Transverse colon (tissue), 4 donors: ENCODE data around the gene PLSCR1. TPM values are rescaled to one million over a fixed set of nuclear protein-coding genes. Genes with fewer than 3 reads are reported as not detected.
A peak's percentile ranks its signal among the peaks of the same experiment; 100 is the strongest.

ENCODE experiments used
- DNase-seq: peaks from one replicate; pipeline ENCODE4 v3.0.0-alpha.2; 2019
- H3K27ac ChIP-seq, 4 donors: fragments of 200-600 bp; sonication (generic); 2 replicates each; pipeline ENCODE4 v1.5.1; 2016 to 2018; ENCODE audit warnings: inconsistent platforms in 4 of 4
- H3K27me3 ChIP-seq: fragments of 200-600 bp; sonication (generic); 2 replicates; pipeline ENCODE4 v1.5.1; 2017; ENCODE audit warnings: inconsistent platforms
- H3K36me3 ChIP-seq, 4 donors: fragments of 200-600 bp; sonication (generic); 2 replicates each; pipeline ENCODE4 v1.5.1; 2017 to 2019; ENCODE audit warnings: inconsistent platforms in 4 of 4
- H3K4me1 ChIP-seq, 4 donors: fragments of 200-600 bp; sonication (generic); 2 replicates each; pipeline ENCODE4 v1.5.1; 2017 to 2020; ENCODE audit warnings: inconsistent platforms in 4 of 4
- H3K4me3 ChIP-seq, 4 donors: fragments of 200-600 bp; sonication (generic); 1 replicate in 1 of 4; 2 replicates in 3 of 4; pipeline versions ENCODE4 v1.5.1 to v1.6.1; 2017 to 2019; ENCODE audit warnings: inconsistent platforms in 4 of 4
- H3K9me3 ChIP-seq, 2 donors: fragments of 200-600 bp; sonication (generic); 2 replicates each; pipeline ENCODE4 v1.5.1; 2017 to 2019; ENCODE audit warnings: inconsistent platforms in 2 of 2
- EP300 ChIP-seq: sonication (generic); formaldehyde crosslinking; IDR thresholded peaks from one replicate; pipeline ENCODE4 v1.6.1; 2017; ENCODE audit warnings: antibody characterized with exemption, low read depth
- POLR2A ChIP-seq: fragments of 450-650 bp; IDR thresholded peaks from one replicate; pipeline ENCODE4 v1.6.1; 2016; ENCODE audit warnings: antibody characterized with exemption, mild to moderate bottlenecking, moderate library complexity
- POLR2AphosphoS5 ChIP-seq, 3 donors: sonication (generic); formaldehyde crosslinking; IDR thresholded peaks; one replicate each; pipeline ENCODE4 v1.6.1; 2016; ENCODE audit warnings: antibody characterized with exemption in 3 of 3
- WGBS, 2 donors: methylation state at CpG; one replicate each; pipeline ENCODE4 v1.1.5; 2018; ENCODE audit warnings: low coverage in 1 of 2; 5-methylcytosine and 5-hydroxymethylcytosine counted together
- in situ Hi-C, 4 donors: fragments of 200-750 bp; cut with MboI; loops; one replicate each; pipeline versions ENCODE4 v1.15.0 to v1.15.1; 2017; ENCODE audit warnings: low sequenced_read_pairs in 3 of 4, low pct_ligation_motif_present in 1 of 4, low pct_unique_long_range_greater_than_20kb in 1 of 4
- intact Hi-C: fragments of 100-400 bp; cut with DNase I; formaldehyde crosslinking; loops from one replicate; pipeline ENCODE4 v1.15.1; 2023; ENCODE audit warnings: low total_unique reads
- total RNA-seq, 4 donors: library from RNA; depleted of rRNA; stranded (reverse); fragments of >200 nt; gene quantifications; one replicate each; pipeline ENCODE4 v1.1.0, GENCODE V29; 2016
- TF ChIP-seq, protein P1 (sequence below), 5 experiments: fragments of 200-600 bp in 3 of 5; fragments of 450-650 bp in 2 of 5; sonication (generic) in 3 of 5; IDR thresholded peaks; 1 replicate in 2 of 5; 2 replicates in 3 of 5; pipeline ENCODE4 v1.5.1; 2016 to 2017; ENCODE audit warnings: antibody characterized with exemption in 5 of 5, inconsistent platforms in 3 of 5, mild to moderate bottlenecking in 2 of 5, moderate library complexity in 1 of 5

PLSCR1 gene
- total RNA-seq, 4 donors from 2014 or later: 101 to 333 (median 214) TPM

DNA sequence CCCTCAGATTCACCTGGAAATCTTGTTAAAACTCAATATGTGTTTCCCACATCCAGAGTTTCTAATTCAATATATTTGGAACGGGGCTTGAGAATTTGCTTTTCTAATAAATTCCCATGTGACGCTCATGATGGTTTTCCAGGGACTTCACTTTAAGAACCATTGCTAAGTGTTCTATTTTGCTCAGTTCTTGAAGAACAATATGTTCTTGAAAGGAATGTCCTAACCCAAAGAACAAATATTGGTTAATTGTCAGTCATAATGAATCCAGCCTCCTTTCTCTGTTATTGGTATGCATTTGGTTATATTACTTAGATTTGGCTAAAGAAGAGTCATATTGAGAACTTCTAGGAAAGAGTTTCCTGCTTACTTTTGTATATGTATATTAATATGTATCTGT lies 70.7 kb downstream of the PLSCR1 start:
- no peak for TF ChIP-seq POLR2AphosphoS5 (IDR thresholded peaks at IDR 0.05)
- no peak for TF ChIP-seq POLR2A
- TF ChIP-seq, protein P1, sequence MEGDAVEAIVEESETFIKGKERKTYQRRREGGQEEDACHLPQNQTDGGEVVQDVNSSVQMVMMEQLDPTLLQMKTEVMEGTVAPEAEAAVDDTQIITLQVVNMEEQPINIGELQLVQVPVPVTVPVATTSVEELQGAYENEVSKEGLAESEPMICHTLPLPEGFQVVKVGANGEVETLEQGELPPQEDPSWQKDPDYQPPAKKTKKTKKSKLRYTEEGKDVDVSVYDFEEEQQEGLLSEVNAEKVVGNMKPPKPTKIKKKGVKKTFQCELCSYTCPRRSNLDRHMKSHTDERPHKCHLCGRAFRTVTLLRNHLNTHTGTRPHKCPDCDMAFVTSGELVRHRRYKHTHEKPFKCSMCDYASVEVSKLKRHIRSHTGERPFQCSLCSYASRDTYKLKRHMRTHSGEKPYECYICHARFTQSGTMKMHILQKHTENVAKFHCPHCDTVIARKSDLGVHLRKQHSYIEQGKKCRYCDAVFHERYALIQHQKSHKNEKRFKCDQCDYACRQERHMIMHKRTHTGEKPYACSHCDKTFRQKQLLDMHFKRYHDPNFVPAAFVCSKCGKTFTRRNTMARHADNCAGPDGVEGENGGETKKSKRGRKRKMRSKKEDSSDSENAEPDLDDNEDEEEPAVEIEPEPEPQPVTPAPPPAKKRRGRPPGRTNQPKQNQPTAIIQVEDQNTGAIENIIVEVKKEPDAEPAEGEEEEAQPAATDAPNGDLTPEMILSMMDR (IDR thresholded peaks at IDR 0.05): no peak
- TF ChIP-seq EP300: no peak
- Histone ChIP-seq H3K9me3 (no peaks in the 10 kb centered on the region), H3K4me3 (no peak overlapping the region), H3K36me3 (no peaks in the 10 kb centered on the region), H3K27ac (no peak overlapping the region), H3K4me1 (peaks cover 0 to 12% (median 4%) of the 10 kb centered on the region in 4 donors), H3K27me3 (no peaks in the 10 kb centered on the region)
- in situ Hi-C loops: no loop called here
- intact Hi-C loops: no loop called here
- no peak for DNase-seq
- 91 to 93% methylated on average over 2 of the region's 2 CpGs for WGBS, 2 donors

DNA sequence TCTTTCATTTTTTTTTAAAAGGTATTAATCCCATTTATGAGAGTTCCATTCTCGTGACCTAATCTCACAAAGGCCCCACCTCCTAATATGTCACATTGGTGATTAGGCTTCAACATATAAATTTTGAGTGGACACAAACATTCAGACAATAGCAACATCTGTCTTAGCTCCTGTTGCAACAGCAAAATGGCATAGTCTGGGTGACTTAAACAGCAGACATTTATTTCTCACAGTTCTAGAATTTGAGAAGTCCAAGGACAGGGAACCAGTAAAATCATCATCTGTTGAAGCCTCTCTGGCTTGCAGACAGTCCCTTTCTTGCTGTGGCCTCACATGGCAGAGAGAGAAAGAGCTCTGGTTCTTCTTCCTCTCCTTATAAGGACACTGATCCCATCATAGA lies 71.8 kb downstream of the PLSCR1 start:
- H3K27ac ChIP-seq: no peak overlapping the region
- no peak for DNase-seq
- no peaks in the 10 kb centered on the region for H3K9me3 ChIP-seq
- H3K36me3 ChIP-seq: no peaks in the 10 kb centered on the region
- intact Hi-C loops (no loop called here), in situ Hi-C loops (no loop called here)
- H3K4me3 ChIP-seq: no peak overlapping the region
- H3K27me3 ChIP-seq: no peaks in the 10 kb centered on the region
- TF ChIP-seq, protein P1 (IDR thresholded peaks at IDR 0.05): no peak
- TF ChIP-seq POLR2AphosphoS5 (IDR thresholded peaks at IDR 0.05): no peak
- no peak for TF ChIP-seq EP300
- no peak for TF ChIP-seq POLR2A
- peaks cover 0 to 12% (median 4%) of the 10 kb centered on the region in 4 donors for H3K4me1 ChIP-seq
- WGBS, 2 donors: 91 to 100% methylated on average over 1 of the region's 1 CpG

DNA sequence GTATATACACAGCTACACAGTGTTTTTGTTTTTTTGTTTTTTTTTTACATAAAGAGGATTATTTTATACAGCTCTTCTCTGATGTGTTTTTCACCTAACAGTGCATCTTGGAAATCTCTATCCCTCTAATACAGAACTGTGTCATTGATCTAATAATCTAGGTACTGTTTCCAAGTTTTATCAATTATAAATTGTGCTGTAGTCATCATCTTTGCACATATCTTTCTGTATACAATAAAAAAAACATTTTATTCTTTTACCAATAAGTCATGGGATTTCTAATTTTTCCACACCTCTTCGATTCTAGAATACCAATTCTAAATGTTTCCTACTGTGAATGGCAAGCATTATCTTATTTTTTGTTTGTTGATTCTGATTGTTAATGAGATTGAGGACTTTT lies 73.4 kb downstream of the PLSCR1 start:
- no peak for DNase-seq
- Histone ChIP-seq H3K27me3 (no peaks in the 10 kb centered on the region), H3K27ac (no peak overlapping the region), H3K4me3 (no peak overlapping the region), H3K36me3 (no peaks in the 10 kb centered on the region), H3K4me1 (peaks cover 0 to 12% (median 5%) of the 10 kb centered on the region in 4 donors), H3K9me3 (no peaks in the 10 kb centered on the region)
- TF ChIP-seq, protein P1 (IDR thresholded peaks at IDR 0.05): no peak
- TF ChIP-seq POLR2A (no peak), POLR2AphosphoS5 (IDR thresholded peaks at IDR 0.05) (no peak), EP300 (no peak)
- WGBS, 2 donors: 87 to 100% methylated on average over 1 of the region's 1 CpG
- in situ Hi-C loops: no loop called here
- intact Hi-C loops: no loop called here

DNA sequence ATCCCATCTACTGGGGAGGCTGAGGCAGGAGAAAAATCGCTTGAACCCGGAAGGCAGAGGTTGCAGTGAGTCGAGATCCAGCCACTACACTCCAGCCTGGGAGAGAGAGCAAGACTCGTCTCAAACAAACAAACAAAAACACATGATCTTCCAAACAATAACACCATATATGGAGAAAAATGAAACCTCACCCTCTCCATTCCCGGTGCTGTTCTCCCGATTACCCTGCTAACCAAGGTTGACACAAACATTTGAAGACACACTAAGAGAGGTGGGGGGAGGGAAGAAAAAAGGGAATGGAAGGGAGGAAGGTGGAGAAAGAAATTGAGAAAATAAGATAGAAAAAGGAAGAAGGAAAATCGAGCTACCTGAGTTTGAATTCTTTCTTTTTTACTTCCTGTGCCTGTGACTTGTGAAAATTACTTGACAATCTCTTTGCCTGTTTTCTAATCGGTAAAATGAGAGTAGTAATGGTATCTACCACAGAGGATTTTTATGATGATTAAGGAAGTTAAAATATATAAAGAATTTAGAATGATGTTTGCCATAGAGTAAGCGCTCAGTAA lies 73.9 kb downstream of the PLSCR1 start:
- intact Hi-C loops (no loop called here), in situ Hi-C loops (no loop called here)
- H3K27me3 ChIP-seq: no peaks in the 10 kb centered on the region
- no peaks in the 10 kb centered on the region for H3K36me3 ChIP-seq
- H3K27ac ChIP-seq: peak overlapping the region; percentile 57 to 85 (median 82)
- no peak for DNase-seq
- H3K4me1 ChIP-seq: peaks cover 0 to 12% (median 5%) of the 10 kb centered on the region in 4 donors
- no peak overlapping the region for H3K4me3 ChIP-seq
- 74% methylated on average over 3 to 9 of the region's 9 CpGs for WGBS, 2 donors
- TF ChIP-seq, protein P1 (IDR thresholded peaks at IDR 0.05): no peak
- no peak for TF ChIP-seq POLR2A
- TF ChIP-seq EP300: no peak
- TF ChIP-seq POLR2AphosphoS5 (IDR thresholded peaks at IDR 0.05): no peak
- no peaks in the 10 kb centered on the region for H3K9me3 ChIP-seq
